Iris pigment epithelial cell (primary cell): ENCODE measurements around the gene YBEY.
"Not testable (repeated sequence)": the region's sequence is repeated elsewhere in the genome, so short reads cannot be mapped to it uniquely, and the experiment has no call there.

ENCODE experiments used
- DNase-seq: peaks from one replicate; pipeline ENCODE4 v3.0.0-alpha.2; 2011; ENCODE audit warnings: low read depth

Gene YBEY

GRCh38 chr21:46285761-46286647 is at the start of gene YBEY:
YBEY (plus strand) TSS chr21:46286342; CDS start chr21:46286914, 572 bp downstream.
- peak; percentile 95 for DNase-seq

GRCh38 chr21:46237474-46237873 is 48.7 kb upstream of the YBEY start:
- DNase-seq: peak; percentile 26

- DNase-seq: no peak
Observed at GRCh38 chr21:46239817-46240325, 46.3 kb upstream of the YBEY start.

- not testable (repeated sequence) for DNase-seq
Observed at GRCh38 chr21:46241577-46241976, 44.6 kb upstream of the YBEY start.

- DNase-seq: no peak
Observed at GRCh38 chr21:46243325-46243724, 42.8 kb upstream of the YBEY start.

GRCh38 chr21:46243960-46244361 is 42.2 kb upstream of the YBEY start:
- no peak for DNase-seq

GRCh38 chr21:46244602-46245001 is 41.5 kb upstream of the YBEY start:
- DNase-seq: no peak

- no peak for DNase-seq
Observed at GRCh38 chr21:46245213-46245915, 40.8 kb upstream of the YBEY start.

- no peak for DNase-seq
Observed at GRCh38 chr21:46246345-46246744, 39.8 kb upstream of the YBEY start.

- no peak for DNase-seq
Observed at GRCh38 chr21:46247699-46248421, 38.3 kb upstream of the YBEY start.

- DNase-seq: no peak
Observed at GRCh38 chr21:46248422-46248782, 37.7 kb upstream of the YBEY start.

GRCh38 chr21:46248827-46249226 is 37.3 kb upstream of the YBEY start:
- DNase-seq: no peak

- no peak for DNase-seq
Observed at GRCh38 chr21:46250146-46250725, 35.9 kb upstream of the YBEY start.

GRCh38 chr21:46252840-46253239 is 33.3 kb upstream of the YBEY start:
- DNase-seq: no peak

GRCh38 chr21:46253610-46254124 is 32.5 kb upstream of the YBEY start:
- peak; percentile 22 for DNase-seq

GRCh38 chr21:46254208-46254975 is 31.8 kb upstream of the YBEY start:
- DNase-seq: no peak

- DNase-seq: no peak
Observed at GRCh38 chr21:46255166-46255565, 31.0 kb upstream of the YBEY start.

GRCh38 chr21:46255758-46256337 is 30.3 kb upstream of the YBEY start:
- no peak for DNase-seq

- DNase-seq: no peak
Observed at GRCh38 chr21:46256501-46256994, 29.6 kb upstream of the YBEY start.

GRCh38 chr21:46264046-46264689 is 22.0 kb upstream of the YBEY start:
- no peak for DNase-seq
